Neural cell (in vitro differentiated cells): ENCODE results near the gene PRKAG3. TPM values are rescaled to one million over a fixed set of nuclear protein-coding genes. Genes with fewer than 3 reads are reported as not detected.

Experiments
- H2AFZ ChIP-seq: fragments of 200-600, 300-800 bp; sonication (generic), shearing (Covaris generic); 2 replicates; pipeline ENCODE4 v1.6.0; 2014; ENCODE audit warnings: low read depth, mild to moderate bottlenecking, antibody characterized with exemption, low read length, moderate library complexity
- H3F3A ChIP-seq: fragments of 200-600 bp; shearing (Covaris generic); 2 replicates; pipeline ENCODE4 v1.6.1; 2016; ENCODE audit warnings: mild to moderate bottlenecking, moderate library complexity, mixed read lengths, antibody characterized with exemption, low read length; ENCODE audit not compliant: insufficient read depth, poor library complexity, severe bottlenecking
- H3K27ac ChIP-seq: fragments of 200-600, 300-800 bp; sonication (generic), shearing (Covaris generic); 2 replicates; pipeline ENCODE4 v1.5.1; 2014; ENCODE audit warnings: mild to moderate bottlenecking, low read length, moderate library complexity
- H3K27me3 ChIP-seq: fragments of 300-800, 200-600 bp; sonication (generic), shearing (Covaris generic); 2 replicates; pipeline ENCODE4 v1.6.0; 2014; ENCODE audit warnings: mild to moderate bottlenecking, low read depth, low read length, moderate library complexity; ENCODE audit not compliant: insufficient read depth
- H3K36me3 ChIP-seq: fragments of 300-800, 200-600 bp; sonication (generic), shearing (Covaris generic); 2 replicates; pipeline ENCODE4 v1.5.1; 2014; ENCODE audit warnings: mild to moderate bottlenecking, antibody characterized with exemption, low read length, moderate library complexity; ENCODE audit not compliant: insufficient read depth
- H3K4me2 ChIP-seq: fragments of 300-800, 200-600 bp; sonication (generic), shearing (Covaris generic); 2 replicates; pipeline ENCODE4 v1.6.0; 2014; ENCODE audit warnings: mild to moderate bottlenecking, low read length
- H3K4me3 ChIP-seq: fragments of 300-800, 200-600 bp; sonication (generic), shearing (Covaris generic); 2 replicates; pipeline ENCODE4 v1.5.1; 2014; ENCODE audit warnings: mild to moderate bottlenecking, low read length, moderate library complexity
- H3K79me2 ChIP-seq: fragments of 200-600 bp; shearing (Covaris generic); replicated peaks from 2 replicates; pipeline ENCODE4 v1.6.0; 2014; ENCODE audit warnings: mild to moderate bottlenecking, low read length, moderate library complexity; ENCODE audit not compliant: insufficient read depth
- H3K9ac ChIP-seq: fragments of 300-800, 200-600 bp; sonication (generic), shearing (Covaris generic); 2 replicates; pipeline ENCODE4 v1.6.1; 2016; ENCODE audit warnings: mild to moderate bottlenecking, low read length, mixed read lengths
- H3K9me2 ChIP-seq: fragments of 200-600 bp; shearing (Covaris generic); 2 replicates; pipeline ENCODE4 v1.6.1; 2016; ENCODE audit warnings: mild to moderate bottlenecking, low read length, mixed read lengths; ENCODE audit not compliant: insufficient read depth
- H3K9me3 ChIP-seq: fragments of 200-600, 300-800 bp; sonication (generic), shearing (Covaris generic); 2 replicates; pipeline ENCODE4 v1.6.1; 2016; ENCODE audit warnings: mild to moderate bottlenecking, mixed run types, low read length, moderate library complexity, mixed read lengths
- H4K20me1 ChIP-seq: fragments of 200-600 bp; shearing (Covaris generic); 2 replicates; pipeline ENCODE4 v1.6.1; 2016; ENCODE audit warnings: mild to moderate bottlenecking, mixed run types; ENCODE audit not compliant: insufficient read depth
- CTCF ChIP-seq: fragments of 450-650 bp; IDR thresholded peaks from 2 replicates; pipeline ENCODE4 v1.5.1; 2014; ENCODE audit warnings: antibody characterized with exemption, mild to moderate bottlenecking, moderate library complexity; ENCODE audit not compliant: poor library complexity, severe bottlenecking
- EP300 ChIP-seq: fragments of 450-650 bp; conservative IDR thresholded peaks from 2 replicates; pipeline ENCODE4 v1.6.1; 2014; ENCODE audit warnings: antibody characterized with exemption, mild to moderate bottlenecking, moderate library complexity; ENCODE audit not compliant: poor library complexity, severe bottlenecking
- EZH2 ChIP-seq: fragments of 200-600, 300-800 bp; shearing (Covaris generic), sonication (generic); IDR thresholded peaks from 2 replicates; pipeline ENCODE4 v1.6.1; 2014; ENCODE audit warnings: antibody characterized with exemption, low read length, borderline replicate concordance, mild to moderate bottlenecking; ENCODE audit not compliant: insufficient read depth, poor library complexity, severe bottlenecking
- MXI1 ChIP-seq: fragments of 450-650 bp; conservative IDR thresholded peaks from 2 replicates; pipeline ENCODE4 v1.6.1; 2014; ENCODE audit warnings: antibody characterized with exemption, mild to moderate bottlenecking; ENCODE audit not compliant: poor library complexity, severe bottlenecking
- POLR2AphosphoS5 ChIP-seq: IDR thresholded peaks from 2 replicates; pipeline ENCODE4 v1.6.1; 2012
- RAD21 ChIP-seq: fragments of 450-650 bp; conservative IDR thresholded peaks from 2 replicates; pipeline ENCODE4 v1.6.1; 2014; ENCODE audit warnings: antibody characterized with exemption, mild to moderate bottlenecking, moderate library complexity
- REST ChIP-seq: IDR thresholded peaks from 2 replicates; pipeline ENCODE4 v1.6.1; 2012; ENCODE audit warnings: borderline replicate concordance
- SMC3 ChIP-seq: fragments of 450-650 bp; conservative IDR thresholded peaks from 2 replicates; pipeline ENCODE4 v1.6.1; 2014; ENCODE audit warnings: antibody characterized with exemption, mild to moderate bottlenecking, moderate library complexity; ENCODE audit not compliant: poor library complexity
- TAF1 ChIP-seq: IDR thresholded peaks from 2 replicates; pipeline ENCODE4 v1.6.1; 2012; ENCODE audit warnings: low read depth
- polyA plus RNA-seq: library from polyadenylated mRNA; depleted of rRNA; stranded (reverse); fragments of >200 nt; gene quantifications from 2 replicates; pipeline ENCODE4 v1.2.3, GENCODE V29; 2014

The PRKAG3 gene
- polyA plus RNA-seq, 1 donor from 2014 or later: not detected

- no peaks in the 10 kb centered on the region for H3K9me3 ChIP-seq
- H3K4me2 ChIP-seq: no peak overlapping the region
- no peaks in the 10 kb centered on the region for H4K20me1 ChIP-seq
- no peak overlapping the region for H3K4me3 ChIP-seq
- no peak overlapping the region for H3K9ac ChIP-seq
- H2AFZ ChIP-seq: no peak overlapping the region
- H3K79me2 ChIP-seq: no peaks in the 10 kb centered on the region
- H3K36me3 ChIP-seq: no peaks in the 10 kb centered on the region
- no peak overlapping the region for H3K27ac ChIP-seq
- H3K27me3 ChIP-seq: peaks cover 98% of the 10 kb centered on the region
- no peaks in the 10 kb centered on the region for H3K9me2 ChIP-seq
- TF ChIP-seq TAF1 (no peak), EP300 (no peak), RAD21 (peak; percentile 84), CTCF (peak; percentile 89), MXI1 (no peak), SMC3 (peak; percentile 87), REST (no peak), POLR2AphosphoS5 (no peak), EZH2 (no peak)
- H3F3A ChIP-seq: no peaks in the 10 kb centered on the region
Observed at GRCh38 chr2:218876562-218877219, 45.1 kb upstream of the PRKAG3 start.

- H2AFZ ChIP-seq: no peak overlapping the region
- no peaks in the 10 kb centered on the region for H3K9me3 ChIP-seq
- no peaks in the 10 kb centered on the region for H3K9me2 ChIP-seq
- no peak overlapping the region for H3K4me2 ChIP-seq
- no peak overlapping the region for H3K27ac ChIP-seq
- TF ChIP-seq REST: no peak
- no peak for TF ChIP-seq SMC3
- no peak for TF ChIP-seq POLR2AphosphoS5
- TF ChIP-seq TAF1: no peak
- TF ChIP-seq EZH2: no peak
- no peak for TF ChIP-seq MXI1
- TF ChIP-seq RAD21: no peak
- TF ChIP-seq EP300: no peak
- TF ChIP-seq CTCF: no peak
- no peaks in the 10 kb centered on the region for H3K36me3 ChIP-seq
- H3K27me3 ChIP-seq: peaks cover 98% of the 10 kb centered on the region
- H3K4me3 ChIP-seq: no peak overlapping the region
- H3K9ac ChIP-seq: no peak overlapping the region
- no peaks in the 10 kb centered on the region for H4K20me1 ChIP-seq
- no peaks in the 10 kb centered on the region for H3F3A ChIP-seq
- no peaks in the 10 kb centered on the region for H3K79me2 ChIP-seq
Observed at GRCh38 chr2:218875692-218876246, 44.2 kb upstream of the PRKAG3 start.
